GM23338 (cell line): ENCODE measurements around the gene TLE1.

ENCODE experiments used
- CREB1 ChIP-seq: fragments of 250-450 bp; sonication (Bioruptor Pico); IDR thresholded peaks from 2 replicates; pipeline ENCODE4 v1.5.0; 2020; ENCODE audit warnings: low read depth, mild to moderate bottlenecking, moderate library complexity
- EZH2 ChIP-seq: fragments of 200-600 bp; sonication (generic); IDR thresholded peaks from one replicate; pipeline ENCODE4 v1.8.0; 2017; ENCODE audit warnings: antibody characterized with exemption, mild to moderate bottlenecking, low read depth; ENCODE audit not compliant: unreplicated experiment
- EZH2phosphoT487 ChIP-seq: fragments of 200-600 bp; sonication (generic); IDR thresholded peaks from one replicate; pipeline ENCODE4 v1.8.1; 2018; ENCODE audit warnings: antibody characterized with exemption; ENCODE audit not compliant: unreplicated experiment
- JUNB ChIP-seq: IDR thresholded peaks from one replicate; pipeline ENCODE4 v1.6.1; 2016; ENCODE audit warnings: antibody characterized with exemption; ENCODE audit not compliant: unreplicated experiment
- NANOG ChIP-seq: IDR thresholded peaks from 2 replicates; pipeline ENCODE4 v1.6.1; 2016; ENCODE audit warnings: antibody characterized with exemption, borderline replicate concordance
- POLR2AphosphoS5 ChIP-seq: IDR thresholded peaks from 2 replicates; pipeline ENCODE4 v1.6.1; 2016; ENCODE audit warnings: antibody characterized with exemption, low read depth
- STAT1 ChIP-seq: IDR thresholded peaks from one replicate; pipeline ENCODE4 v1.6.1; 2016; ENCODE audit warnings: antibody characterized with exemption; ENCODE audit not compliant: unreplicated experiment
- TF ChIP-seq, protein P1 (sequence below), 2 experiments: fragments of 200-600 bp in 1 of 2; sonication (generic) in 1 of 2; conservative IDR thresholded peaks; 2 replicates each; pipeline versions ENCODE4 v1.5.1 to v1.6.1; 2016 to 2017; ENCODE audit warnings: antibody characterized with exemption in 2 of 2, low read depth in 2 of 2, mild to moderate bottlenecking in 2 of 2, moderate library complexity in 1 of 2
- TF ChIP-seq, protein P2 (sequence below): IDR thresholded peaks from 2 replicates; pipeline ENCODE4 v1.6.1; 2016; ENCODE audit warnings: antibody characterized with exemption
- TF ChIP-seq, protein P3 (sequence below): IDR thresholded peaks from one replicate; pipeline ENCODE4 v1.6.1; 2018; ENCODE audit warnings: antibody characterized with exemption; ENCODE audit not compliant: unreplicated experiment

DNA sequence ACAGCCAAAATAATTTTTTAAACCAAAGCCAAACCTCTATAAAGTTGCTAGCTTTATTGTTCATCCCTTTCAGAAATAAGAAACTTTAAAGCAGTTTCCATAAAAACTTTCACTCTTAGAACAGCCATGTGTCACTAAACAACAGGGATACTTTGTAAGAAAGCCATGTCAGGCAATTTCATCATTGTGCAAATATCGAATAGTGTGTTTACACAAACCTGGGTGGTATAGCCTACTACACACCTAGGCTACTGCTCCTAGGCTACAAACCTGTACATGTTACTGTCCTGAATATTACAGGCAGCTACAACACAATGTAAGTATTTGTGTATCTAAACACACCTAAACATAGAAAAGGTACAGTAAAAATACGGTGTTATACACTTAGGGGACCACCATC is 59.9 kb downstream of the TLE1 start:
- TF ChIP-seq EZH2: no peak
- TF ChIP-seq POLR2AphosphoS5: no peak
- TF ChIP-seq, protein P1, sequence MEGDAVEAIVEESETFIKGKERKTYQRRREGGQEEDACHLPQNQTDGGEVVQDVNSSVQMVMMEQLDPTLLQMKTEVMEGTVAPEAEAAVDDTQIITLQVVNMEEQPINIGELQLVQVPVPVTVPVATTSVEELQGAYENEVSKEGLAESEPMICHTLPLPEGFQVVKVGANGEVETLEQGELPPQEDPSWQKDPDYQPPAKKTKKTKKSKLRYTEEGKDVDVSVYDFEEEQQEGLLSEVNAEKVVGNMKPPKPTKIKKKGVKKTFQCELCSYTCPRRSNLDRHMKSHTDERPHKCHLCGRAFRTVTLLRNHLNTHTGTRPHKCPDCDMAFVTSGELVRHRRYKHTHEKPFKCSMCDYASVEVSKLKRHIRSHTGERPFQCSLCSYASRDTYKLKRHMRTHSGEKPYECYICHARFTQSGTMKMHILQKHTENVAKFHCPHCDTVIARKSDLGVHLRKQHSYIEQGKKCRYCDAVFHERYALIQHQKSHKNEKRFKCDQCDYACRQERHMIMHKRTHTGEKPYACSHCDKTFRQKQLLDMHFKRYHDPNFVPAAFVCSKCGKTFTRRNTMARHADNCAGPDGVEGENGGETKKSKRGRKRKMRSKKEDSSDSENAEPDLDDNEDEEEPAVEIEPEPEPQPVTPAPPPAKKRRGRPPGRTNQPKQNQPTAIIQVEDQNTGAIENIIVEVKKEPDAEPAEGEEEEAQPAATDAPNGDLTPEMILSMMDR (conservative IDR thresholded peaks at IDR 0.05; ENCODE audit: low read depth in 2 of 2): no peak
- TF ChIP-seq, protein P2, sequence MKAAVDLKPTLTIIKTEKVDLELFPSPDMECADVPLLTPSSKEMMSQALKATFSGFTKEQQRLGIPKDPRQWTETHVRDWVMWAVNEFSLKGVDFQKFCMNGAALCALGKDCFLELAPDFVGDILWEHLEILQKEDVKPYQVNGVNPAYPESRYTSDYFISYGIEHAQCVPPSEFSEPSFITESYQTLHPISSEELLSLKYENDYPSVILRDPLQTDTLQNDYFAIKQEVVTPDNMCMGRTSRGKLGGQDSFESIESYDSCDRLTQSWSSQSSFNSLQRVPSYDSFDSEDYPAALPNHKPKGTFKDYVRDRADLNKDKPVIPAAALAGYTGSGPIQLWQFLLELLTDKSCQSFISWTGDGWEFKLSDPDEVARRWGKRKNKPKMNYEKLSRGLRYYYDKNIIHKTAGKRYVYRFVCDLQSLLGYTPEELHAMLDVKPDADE: no peak
- TF ChIP-seq, protein P3, sequence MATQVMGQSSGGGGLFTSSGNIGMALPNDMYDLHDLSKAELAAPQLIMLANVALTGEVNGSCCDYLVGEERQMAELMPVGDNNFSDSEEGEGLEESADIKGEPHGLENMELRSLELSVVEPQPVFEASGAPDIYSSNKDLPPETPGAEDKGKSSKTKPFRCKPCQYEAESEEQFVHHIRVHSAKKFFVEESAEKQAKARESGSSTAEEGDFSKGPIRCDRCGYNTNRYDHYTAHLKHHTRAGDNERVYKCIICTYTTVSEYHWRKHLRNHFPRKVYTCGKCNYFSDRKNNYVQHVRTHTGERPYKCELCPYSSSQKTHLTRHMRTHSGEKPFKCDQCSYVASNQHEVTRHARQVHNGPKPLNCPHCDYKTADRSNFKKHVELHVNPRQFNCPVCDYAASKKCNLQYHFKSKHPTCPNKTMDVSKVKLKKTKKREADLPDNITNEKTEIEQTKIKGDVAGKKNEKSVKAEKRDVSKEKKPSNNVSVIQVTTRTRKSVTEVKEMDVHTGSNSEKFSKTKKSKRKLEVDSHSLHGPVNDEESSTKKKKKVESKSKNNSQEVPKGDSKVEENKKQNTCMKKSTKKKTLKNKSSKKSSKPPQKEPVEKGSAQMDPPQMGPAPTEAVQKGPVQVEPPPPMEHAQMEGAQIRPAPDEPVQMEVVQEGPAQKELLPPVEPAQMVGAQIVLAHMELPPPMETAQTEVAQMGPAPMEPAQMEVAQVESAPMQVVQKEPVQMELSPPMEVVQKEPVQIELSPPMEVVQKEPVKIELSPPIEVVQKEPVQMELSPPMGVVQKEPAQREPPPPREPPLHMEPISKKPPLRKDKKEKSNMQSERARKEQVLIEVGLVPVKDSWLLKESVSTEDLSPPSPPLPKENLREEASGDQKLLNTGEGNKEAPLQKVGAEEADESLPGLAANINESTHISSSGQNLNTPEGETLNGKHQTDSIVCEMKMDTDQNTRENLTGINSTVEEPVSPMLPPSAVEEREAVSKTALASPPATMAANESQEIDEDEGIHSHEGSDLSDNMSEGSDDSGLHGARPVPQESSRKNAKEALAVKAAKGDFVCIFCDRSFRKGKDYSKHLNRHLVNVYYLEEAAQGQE: no peak
- TF ChIP-seq EZH2phosphoT487: no peak
- no peak for TF ChIP-seq CREB1 (CRISPR knock-in tag)
- no peak for TF ChIP-seq NANOG
- TF ChIP-seq JUNB: no peak
- no peak for TF ChIP-seq STAT1
